Mesodermal cell (in vitro differentiated cells): ENCODE measurements around the gene MCM7. TPM values are rescaled to one million over a fixed set of nuclear protein-coding genes. Genes with fewer than 3 reads are reported as not detected.
"Not testable (repeated sequence)": the region's sequence is repeated elsewhere in the genome, so short reads cannot be mapped to it uniquely, and the experiment has no call there.

ENCODE experiments used
- H3K27ac ChIP-seq: 2 replicates; pipeline ENCODE4 v1.7.0; 2013; ENCODE audit warnings: mild to moderate bottlenecking, low read depth, low read length, moderate library complexity; ENCODE audit not compliant: severe bottlenecking
- H3K36me3 ChIP-seq: 2 replicates; pipeline ENCODE4 v1.7.1; 2013; ENCODE audit warnings: mild to moderate bottlenecking, low read length, moderate library complexity; ENCODE audit not compliant: control insufficient read depth, insufficient read depth
- H3K4me1 ChIP-seq: one replicate; pipeline ENCODE4 v1.7.1; 2013; ENCODE audit warnings: mild to moderate bottlenecking, low read length; ENCODE audit not compliant: insufficient read depth, control insufficient read depth, poor library complexity, severe bottlenecking
- H3K4me3 ChIP-seq: 2 replicates; pipeline ENCODE4 v1.7.0; 2013; ENCODE audit warnings: low read length, control low read depth, mild to moderate bottlenecking; ENCODE audit not compliant: insufficient read depth, poor library complexity, severe bottlenecking; ENCODE audit errors: extremely low read depth
- H3K9me3 ChIP-seq: 2 replicates; pipeline ENCODE4 v1.7.1; 2013; ENCODE audit warnings: mild to moderate bottlenecking, low read length, moderate library complexity; ENCODE audit not compliant: control insufficient read depth
- WGBS, 2 experiments: methylation state at CpG; one replicate each; pipeline ENCODE4 v1.1.5; 2013; ENCODE audit warnings: missing lambda C conversion rate in 2 of 2; ENCODE audit not compliant: insufficient coverage in 2 of 2; 5-methylcytosine and 5-hydroxymethylcytosine counted together
- polyA plus RNA-seq, 2 experiments: library from polyadenylated mRNA; stranded (reverse); fragments of 50-300 nt; gene quantifications; one replicate each; pipeline ENCODE4 v1.2.3, GENCODE V29; 2013

The MCM7 gene
- polyA plus RNA-seq (2013, experiment 1 of 2), result 165 TPM
- polyA plus RNA-seq (2013, experiment 2 of 2), result 151 TPM

GRCh38 chr7:100101016-100101862 lies at the start of gene MCM7, which contains the start of gene AP4M1:
Gene MCM7, minus strand, starts transcription at chr7:100101397. Its CDS starts 103 bp downstream, at chr7:100101294.
Gene AP4M1, plus strand, starts transcription at chr7:100101643. Its CDS starts 72 bp downstream, at chr7:100101715.
- peak within 1 kb of the TSS; percentile 96 for H3K27ac ChIP-seq
- H3K36me3 ChIP-seq, result peaks cover 70% of the 10 kb centered on the region
- H3K9me3 ChIP-seq, result no peaks in the 10 kb centered on the region
- 0 to 1% methylated on average over 58 to 59 of the region's 80 CpGs for WGBS, 2 experiments
- H3K4me1 ChIP-seq, result peaks cover 30% of the 10 kb centered on the region
- peak within 1 kb of the TSS; percentile 100 for H3K4me3 ChIP-seq

- Histone ChIP-seq H3K4me3 (peak within 1 kb of the TSS; percentile 92), H3K27ac (peak within 1 kb of the TSS; percentile 53), H3K36me3 (peaks cover 20% of the 10 kb centered on the region), H3K9me3 (no peaks in the 10 kb centered on the region), H3K4me1 (peaks cover 3% of the 10 kb centered on the region)
- 1% methylated on average over 18 to 27 of the region's 46 CpGs for WGBS, 2 experiments
Observed at GRCh38 chr7:100148559-100149328, 47.5 kb upstream of the MCM7 start, which contains the start of gene LAMTOR4. Gene LAMTOR4, plus strand, starts transcription at chr7:100148918. Its CDS starts 55 bp downstream, at chr7:100148973.

GRCh38 chr7:100148225-100148558 lies 47.0 kb upstream of the MCM7 start:
- WGBS, 2 experiments, result 81 to 96% methylated on average over 10 to 13 of the region's 14 CpGs
- peaks cover 3% of the 10 kb centered on the region for H3K4me1 ChIP-seq
- peak overlapping the region; percentile 53 for H3K27ac ChIP-seq
- H3K9me3 ChIP-seq, result no peaks in the 10 kb centered on the region
- H3K36me3 ChIP-seq, result peaks cover 15% of the 10 kb centered on the region
- peak overlapping the region; percentile 92 for H3K4me3 ChIP-seq

GRCh38 chr7:100147278-100147677 lies 46.1 kb upstream of the MCM7 start:
- no peak overlapping the region for H3K4me3 ChIP-seq
- WGBS, 2 experiments, result no CpG with 5 or more reads among the region's 2 CpGs
- H3K4me1 ChIP-seq, result peaks cover 3% of the 10 kb centered on the region
- peaks cover 7% of the 10 kb centered on the region for H3K36me3 ChIP-seq
- H3K27ac ChIP-seq, result no peak overlapping the region
- no peaks in the 10 kb centered on the region for H3K9me3 ChIP-seq

- H3K36me3 ChIP-seq, H3K4me3 ChIP-seq, H3K9me3 ChIP-seq, H3K27ac ChIP-seq, H3K4me1 ChIP-seq: not testable (repeated sequence)
- WGBS, 2 experiments, result 95% methylated on average over 3 of the region's 4 CpGs; no CpG with 5 or more reads in 1 of the 2 experiments
Observed at GRCh38 chr7:100146350-100146749, 45.2 kb upstream of the MCM7 start.

- no peaks in the 10 kb centered on the region for H3K36me3 ChIP-seq
- no peaks in the 10 kb centered on the region for H3K4me1 ChIP-seq
- no peaks in the 10 kb centered on the region for H3K9me3 ChIP-seq
- WGBS, 2 experiments, result 90 to 98% methylated on average over 3 of the region's 3 CpGs
- H3K4me3 ChIP-seq, result no peak overlapping the region
- H3K27ac ChIP-seq, result no peak overlapping the region
Observed at GRCh38 chr7:100142461-100142860, 41.3 kb upstream of the MCM7 start.

- no peak overlapping the region for H3K27ac ChIP-seq
- 100% methylated on average over 1 of the region's 3 CpGs for WGBS, 2 experiments
- H3K9me3 ChIP-seq, result no peaks in the 10 kb centered on the region
- no peak overlapping the region for H3K4me3 ChIP-seq
- no peaks in the 10 kb centered on the region for H3K36me3 ChIP-seq
- H3K4me1 ChIP-seq, result no peaks in the 10 kb centered on the region
Observed at GRCh38 chr7:100141555-100141949, 40.4 kb upstream of the MCM7 start.

- H3K9me3 ChIP-seq, result no peaks in the 10 kb centered on the region
- no peaks in the 10 kb centered on the region for H3K36me3 ChIP-seq
- no peaks in the 10 kb centered on the region for H3K4me1 ChIP-seq
- 90 to 93% methylated on average over 12 to 13 of the region's 13 CpGs for WGBS, 2 experiments
- no peak overlapping the region for H3K4me3 ChIP-seq
- H3K27ac ChIP-seq, result no peak overlapping the region
Observed at GRCh38 chr7:100137851-100138760, 36.9 kb upstream of the MCM7 start.

GRCh38 chr7:100132697-100133151 lies 31.5 kb upstream of the MCM7 start:
- peaks cover 4% of the 10 kb centered on the region for H3K4me1 ChIP-seq
- no peaks in the 10 kb centered on the region for H3K9me3 ChIP-seq
- H3K27ac ChIP-seq, result peak overlapping the region; percentile 53
- no peaks in the 10 kb centered on the region for H3K36me3 ChIP-seq
- no peak overlapping the region for H3K4me3 ChIP-seq
- 31 to 42% methylated on average over 1 to 2 of the region's 3 CpGs for WGBS, 2 experiments

- WGBS, 2 experiments, result 81 to 83% methylated on average over 2 to 5 of the region's 7 CpGs
- Histone ChIP-seq H3K36me3 (no peaks in the 10 kb centered on the region), H3K4me1 (peaks cover 4% of the 10 kb centered on the region), H3K27ac (no peak overlapping the region), H3K4me3 (no peak overlapping the region), H3K9me3 (no peaks in the 10 kb centered on the region)
Observed at GRCh38 chr7:100132126-100132525, 30.9 kb upstream of the MCM7 start.
